Gastrocnemius medialis (tissue), 4 donors: Measurements from ENCODE around the gene FAM241A.

ENCODE experiments used
- POLR2A ChIP-seq, 2 donors: fragments of 450-650 bp; IDR thresholded peaks; one replicate each; pipeline ENCODE4 v1.6.1; 2017; ENCODE audit warnings: antibody characterized with exemption in 2 of 2, mild to moderate bottlenecking in 2 of 2, moderate library complexity in 2 of 2
- TF ChIP-seq, protein P1 (sequence below), 5 experiments: fragments of 450-650 bp in 3 of 5; fragments of 200-600 bp in 2 of 5; sonication (generic) in 2 of 5; IDR thresholded peaks in 4 of 5; conservative IDR thresholded peaks in 1 of 5; 1 replicate in 4 of 5; 2 replicates in 1 of 5; pipeline ENCODE4 v1.5.1; 2016 to 2019; ENCODE audit warnings: antibody characterized with exemption in 5 of 5, mild to moderate bottlenecking in 3 of 5, moderate library complexity in 3 of 5

DNA sequence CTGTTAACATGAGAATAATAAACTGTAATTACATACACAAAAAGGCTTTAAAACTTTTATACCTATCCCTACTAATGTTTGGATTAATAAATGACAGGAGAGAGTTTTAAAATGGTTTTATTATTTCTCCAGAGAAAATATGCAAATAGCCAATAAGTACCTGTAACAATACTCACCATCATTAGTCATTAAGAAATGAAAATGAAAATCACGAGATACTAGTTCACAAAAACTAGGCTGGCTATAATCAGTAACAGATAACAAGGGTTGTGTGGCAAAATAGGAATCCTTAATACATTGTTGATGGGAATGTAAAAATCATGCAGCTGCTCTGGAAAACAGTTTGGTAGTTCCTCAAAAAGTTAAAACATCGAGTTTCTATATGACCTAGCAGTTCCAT is 61.2 kb downstream of the FAM241A start:
- TF ChIP-seq, protein P1, sequence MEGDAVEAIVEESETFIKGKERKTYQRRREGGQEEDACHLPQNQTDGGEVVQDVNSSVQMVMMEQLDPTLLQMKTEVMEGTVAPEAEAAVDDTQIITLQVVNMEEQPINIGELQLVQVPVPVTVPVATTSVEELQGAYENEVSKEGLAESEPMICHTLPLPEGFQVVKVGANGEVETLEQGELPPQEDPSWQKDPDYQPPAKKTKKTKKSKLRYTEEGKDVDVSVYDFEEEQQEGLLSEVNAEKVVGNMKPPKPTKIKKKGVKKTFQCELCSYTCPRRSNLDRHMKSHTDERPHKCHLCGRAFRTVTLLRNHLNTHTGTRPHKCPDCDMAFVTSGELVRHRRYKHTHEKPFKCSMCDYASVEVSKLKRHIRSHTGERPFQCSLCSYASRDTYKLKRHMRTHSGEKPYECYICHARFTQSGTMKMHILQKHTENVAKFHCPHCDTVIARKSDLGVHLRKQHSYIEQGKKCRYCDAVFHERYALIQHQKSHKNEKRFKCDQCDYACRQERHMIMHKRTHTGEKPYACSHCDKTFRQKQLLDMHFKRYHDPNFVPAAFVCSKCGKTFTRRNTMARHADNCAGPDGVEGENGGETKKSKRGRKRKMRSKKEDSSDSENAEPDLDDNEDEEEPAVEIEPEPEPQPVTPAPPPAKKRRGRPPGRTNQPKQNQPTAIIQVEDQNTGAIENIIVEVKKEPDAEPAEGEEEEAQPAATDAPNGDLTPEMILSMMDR (IDR thresholded peaks at IDR 0.05 in 4 of 5, conservative IDR thresholded peaks at IDR 0.05 in 1 of 5) = no peak
- no peak for TF ChIP-seq POLR2A (IDR thresholded peaks at IDR 0.05)
